Muscle of leg (tissue), 11 donors: ENCODE results near the gene DST. TPM values are rescaled to one million over a fixed set of nuclear protein-coding genes. Genes with fewer than 3 reads are reported as not detected.

Experiments used
- DNase-seq: peaks from one replicate; pipeline ENCODE4 v3.0.0; 2013
- H3K27ac ChIP-seq: one replicate; pipeline ENCODE4 v1.5.1; 2013; ENCODE audit warnings: mild to moderate bottlenecking, low read length, control low read depth
- H3K27me3 ChIP-seq: one replicate; pipeline ENCODE4 v1.6.1; 2013; ENCODE audit warnings: low read length; ENCODE audit not compliant: control insufficient read depth, insufficient read depth
- H3K36me3 ChIP-seq: one replicate; pipeline ENCODE4 v1.6.1; 2013; ENCODE audit warnings: low read length; ENCODE audit not compliant: control insufficient read depth, insufficient read depth
- H3K4me1 ChIP-seq: one replicate; pipeline ENCODE4 v1.6.1; 2013; ENCODE audit warnings: low read length; ENCODE audit not compliant: control insufficient read depth, insufficient read depth
- H3K4me3 ChIP-seq: one replicate; pipeline ENCODE4 v1.5.1; 2013; ENCODE audit warnings: low read length, control low read depth
- H3K9me3 ChIP-seq: replicated peaks from 2 replicates; pipeline ENCODE4 v1.6.1; 2013; ENCODE audit warnings: low read depth, low read length; ENCODE audit not compliant: control insufficient read depth
- WGBS: methylation state at CpG from one replicate; pipeline ENCODE4 v1.1.5; 2013; ENCODE audit warnings: missing lambda C conversion rate; ENCODE audit not compliant: insufficient coverage; 5-methylcytosine and 5-hydroxymethylcytosine counted together
- polyA plus RNA-seq, 8 donors: library from polyadenylated mRNA; unstranded; fragments of 120-200 nt; gene quantifications; one replicate each; pipeline versions ENCODE4 v1.2.1 to v1.2.3, GENCODE V29; 2013; ENCODE audit warnings: inconsistent platforms in 1 of 8, low replicate concordance in 1 of 8; ENCODE audit not compliant: insufficient read length in 8 of 8, insufficient read depth in 1 of 8
- total RNA-seq: library from RNA; stranded (reverse); fragments of 120-200 nt; gene quantifications from one replicate; pipeline ENCODE4 v1.2.4, GENCODE V29; 2013

DST gene
- total and polyA plus RNA-seq, 9 donors = 154 to 219 (median 179) TPM

DNA sequence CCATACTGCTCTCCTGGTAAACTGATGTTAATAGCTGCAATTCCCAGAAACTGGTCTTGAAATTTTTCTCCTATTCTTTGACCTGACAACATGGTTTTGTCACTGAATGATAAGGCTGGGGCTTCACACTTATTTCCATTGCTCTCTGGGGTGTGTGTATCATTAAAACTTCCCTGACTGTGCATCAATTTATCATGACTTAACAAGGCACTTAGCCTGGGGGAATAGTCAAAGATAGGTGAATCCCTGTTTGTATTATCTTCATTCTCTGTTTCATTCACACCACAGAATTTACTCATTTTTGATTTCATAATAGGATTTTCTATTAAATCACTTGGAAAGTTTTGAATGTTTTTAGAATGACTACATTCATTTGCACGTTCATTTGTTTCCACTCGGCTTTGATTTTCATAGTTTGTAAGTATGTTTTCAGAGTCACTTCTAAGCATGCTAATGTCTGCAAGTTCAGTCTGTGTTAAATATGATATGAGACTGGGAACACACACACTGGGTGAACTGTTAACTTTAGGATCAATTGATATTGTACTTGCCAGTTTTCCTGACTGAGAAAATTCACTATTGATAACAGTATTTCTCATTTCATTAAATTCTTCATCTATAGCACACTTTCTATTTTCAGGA is 35.5 kb downstream of the DST start:
- Histone ChIP-seq H3K9me3 (no peaks in the 10 kb centered on the region), H3K4me3 (no peak overlapping the region), H3K36me3 (peaks cover 8% of the 10 kb centered on the region), H3K4me1 (no peaks in the 10 kb centered on the region), H3K27me3 (no peaks in the 10 kb centered on the region), H3K27ac (no peak overlapping the region)
- 100% methylated on average over 2 of the region's 2 CpGs for WGBS
- DNase-seq = no peak

DNA sequence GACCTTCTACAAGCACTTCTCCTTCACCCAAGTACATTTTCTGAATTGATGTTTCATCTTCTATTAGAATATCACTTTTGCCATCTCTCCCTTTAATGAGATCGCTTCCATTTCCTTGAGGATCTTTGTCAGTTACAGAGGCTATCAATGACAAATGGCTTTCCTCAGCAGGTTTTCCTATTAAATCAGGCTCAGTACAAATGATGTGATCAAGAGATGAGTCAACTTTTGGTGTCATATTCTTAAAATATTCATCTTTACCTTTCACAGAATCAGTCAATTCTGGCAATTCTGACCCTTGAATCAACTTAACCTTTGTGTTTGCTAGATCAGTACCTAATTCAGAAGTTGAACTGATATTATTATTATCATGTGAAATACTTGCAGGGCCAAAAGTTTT is 37.3 kb downstream of the DST start:
- no peak overlapping the region for H3K4me3 ChIP-seq
- no peak overlapping the region for H3K27ac ChIP-seq
- DNase-seq = no peak
- no peaks in the 10 kb centered on the region for H3K27me3 ChIP-seq
- H3K4me1 ChIP-seq = no peaks in the 10 kb centered on the region
- H3K9me3 ChIP-seq = no peaks in the 10 kb centered on the region
- WGBS = 100% methylated on average over 1 of the region's 1 CpG
- peaks cover 10% of the 10 kb centered on the region for H3K36me3 ChIP-seq

DNA sequence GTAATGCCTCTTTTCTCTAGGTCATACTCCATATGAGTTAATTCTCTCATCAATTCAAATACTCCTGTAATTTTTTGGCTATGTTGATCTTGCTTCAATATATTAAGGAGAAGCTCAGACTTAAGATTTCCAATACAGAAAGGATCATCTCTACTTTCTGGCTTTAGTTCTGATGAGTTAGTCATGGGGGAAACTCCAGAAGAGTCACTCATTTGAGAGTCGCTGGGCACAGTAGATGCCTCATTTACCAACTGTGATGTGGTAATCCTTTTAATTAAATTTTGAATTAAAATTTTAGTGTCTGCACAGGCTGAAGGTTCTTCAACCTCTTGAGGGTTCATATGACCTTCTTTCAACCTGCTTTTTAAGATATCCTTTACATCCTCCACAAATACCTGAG is 38.5 kb downstream of the DST start:
- WGBS = no CpG with 5 or more reads among the region's 1 CpG
- DNase-seq = no peak
- Histone ChIP-seq H3K27ac (no peak overlapping the region), H3K4me3 (no peak overlapping the region), H3K36me3 (peaks cover 10% of the 10 kb centered on the region), H3K27me3 (no peaks in the 10 kb centered on the region), H3K9me3 (no peaks in the 10 kb centered on the region), H3K4me1 (no peaks in the 10 kb centered on the region)

DNA sequence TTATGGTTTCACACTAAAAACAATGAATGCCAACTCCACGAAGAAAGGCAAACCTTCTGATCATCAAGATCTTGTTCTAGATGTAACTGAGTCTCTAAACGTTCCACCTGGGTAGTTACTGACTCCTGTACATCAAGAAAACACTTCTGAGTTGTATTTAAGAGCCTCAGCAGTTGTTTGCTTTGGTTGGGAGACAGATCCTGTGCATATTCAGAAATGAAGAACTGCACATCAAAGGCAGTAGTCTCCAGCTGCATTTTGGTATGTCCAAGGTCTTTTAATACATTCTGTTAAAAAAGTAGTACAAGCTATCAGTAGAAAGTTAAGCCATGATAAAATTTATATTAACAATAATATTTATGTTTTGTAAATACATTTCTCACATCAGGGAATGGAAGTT is 41.3 kb downstream of the DST start:
- Histone ChIP-seq H3K9me3 (no peaks in the 10 kb centered on the region), H3K4me1 (no peaks in the 10 kb centered on the region), H3K27ac (no peak overlapping the region), H3K4me3 (no peak overlapping the region), H3K27me3 (no peaks in the 10 kb centered on the region), H3K36me3 (peaks cover 11% of the 10 kb centered on the region)
- no CpG with 5 or more reads among the region's 2 CpGs for WGBS
- DNase-seq = no peak

DNA sequence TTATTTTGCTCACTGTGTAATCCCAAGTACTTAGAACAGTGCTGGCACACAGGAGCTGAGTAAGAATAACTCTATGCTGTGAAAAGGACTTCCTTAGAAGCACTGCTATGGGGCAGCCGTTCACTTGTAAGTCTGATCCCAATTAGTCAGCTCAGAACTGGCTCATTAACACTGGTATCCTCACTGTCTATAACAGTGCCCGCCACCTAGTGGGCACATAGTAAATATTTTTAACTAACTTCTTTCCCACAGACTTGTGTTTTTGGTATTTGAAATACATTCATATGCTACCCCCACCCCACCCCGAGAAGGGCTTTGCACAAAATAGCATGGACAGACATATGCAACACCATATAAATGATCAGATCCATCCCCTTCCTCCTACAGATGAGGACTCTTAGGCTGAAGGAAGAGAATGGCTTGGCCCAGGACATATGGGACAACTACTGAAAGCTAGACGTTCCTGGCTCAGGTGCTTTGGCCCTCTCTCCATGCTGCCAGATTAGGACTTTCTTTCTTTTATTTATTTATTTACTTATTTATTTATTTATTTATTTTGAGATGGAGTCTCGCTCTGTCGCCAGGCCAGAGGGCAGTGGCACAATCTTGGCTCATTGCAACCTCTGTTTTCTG is 47.1 kb downstream of the DST start:
- peaks cover 24% of the 10 kb centered on the region for H3K36me3 ChIP-seq
- H3K9me3 ChIP-seq = no peaks in the 10 kb centered on the region
- H3K27ac ChIP-seq = no peak overlapping the region
- no peaks in the 10 kb centered on the region for H3K27me3 ChIP-seq
- DNase-seq = peak; percentile 44
- H3K4me3 ChIP-seq = no peak overlapping the region
- WGBS = no CpG with 5 or more reads among the region's 6 CpGs
- H3K4me1 ChIP-seq = no peaks in the 10 kb centered on the region

DNA sequence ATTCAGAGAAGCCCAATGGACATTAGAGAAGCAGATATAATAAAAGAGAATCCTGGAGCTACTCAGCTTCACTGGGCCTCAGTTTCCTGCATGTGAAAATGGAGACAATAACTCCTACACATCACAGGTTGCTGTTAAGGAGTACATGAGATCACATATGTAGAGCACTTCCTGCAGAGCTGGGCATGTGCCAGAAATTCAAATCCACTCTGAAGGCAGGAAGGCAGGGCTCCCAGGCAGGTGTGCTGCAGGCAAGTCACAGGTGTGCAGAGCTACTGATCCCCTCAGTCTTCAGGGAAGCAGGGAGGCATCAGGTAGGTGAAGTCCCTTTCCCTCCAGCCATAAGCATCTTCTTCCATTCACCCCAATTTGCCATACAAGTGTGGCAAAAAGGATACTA is 48.0 kb downstream of the DST start:
- Histone ChIP-seq H3K4me1 (no peaks in the 10 kb centered on the region), H3K27ac (no peak overlapping the region), H3K36me3 (peaks cover 27% of the 10 kb centered on the region), H3K27me3 (no peaks in the 10 kb centered on the region), H3K9me3 (no peaks in the 10 kb centered on the region), H3K4me3 (no peak overlapping the region)
- DNase-seq = no peak

DNA sequence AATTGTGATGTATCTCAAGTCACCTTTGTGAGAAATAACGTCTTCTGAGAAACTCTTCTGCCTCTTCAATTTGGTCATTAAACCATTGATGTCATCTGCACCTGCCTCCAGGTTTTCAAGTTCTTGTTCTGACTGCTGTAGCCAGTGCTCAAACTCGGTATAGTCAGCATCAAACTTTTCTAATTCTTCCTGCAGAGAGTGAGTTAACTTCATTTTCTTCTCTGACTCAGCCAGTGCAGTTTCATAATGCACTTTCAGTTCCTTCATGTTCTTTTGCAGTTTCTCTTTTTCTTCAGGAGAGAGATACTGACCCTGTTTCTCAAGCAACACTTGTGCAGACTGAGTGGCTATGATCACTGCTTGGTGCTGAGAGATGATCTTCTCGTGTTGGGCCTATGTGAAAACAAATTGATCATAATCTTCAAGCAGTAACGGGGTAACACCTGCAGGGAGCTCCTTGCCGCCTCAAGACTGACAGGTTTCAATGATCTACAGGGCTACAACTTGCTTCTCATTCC is 48.8 kb downstream of the DST start:
- no peak overlapping the region for H3K4me3 ChIP-seq
- peak; percentile 29 for DNase-seq
- no peaks in the 10 kb centered on the region for H3K9me3 ChIP-seq
- 78% methylated on average over 5 of the region's 5 CpGs for WGBS
- H3K4me1 ChIP-seq = no peaks in the 10 kb centered on the region
- H3K27me3 ChIP-seq = no peaks in the 10 kb centered on the region
- H3K27ac ChIP-seq = no peak overlapping the region
- H3K36me3 ChIP-seq = peaks cover 29% of the 10 kb centered on the region

DNA sequence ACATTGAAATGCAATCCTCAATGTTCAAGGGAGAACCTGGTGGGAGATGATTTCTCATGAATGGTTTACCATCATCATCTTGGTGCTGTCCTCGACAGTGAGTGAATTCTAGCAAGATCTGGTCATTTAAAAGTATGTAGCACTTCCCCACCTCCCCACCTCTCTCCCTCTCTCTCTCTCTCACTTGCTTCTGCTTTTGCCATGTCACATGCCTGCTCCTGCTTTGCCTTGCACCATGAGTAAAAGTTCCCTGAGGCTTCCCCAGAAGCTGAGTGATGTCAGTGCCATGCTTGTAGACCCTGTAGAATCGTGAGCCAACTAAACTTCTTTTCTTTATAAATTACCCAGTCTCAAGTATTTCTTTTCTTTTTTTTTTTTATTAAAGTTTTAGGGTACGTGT is 60.5 kb downstream of the DST start:
- Histone ChIP-seq H3K36me3 (peaks cover 3% of the 10 kb centered on the region), H3K27me3 (no peaks in the 10 kb centered on the region), H3K27ac (no peak overlapping the region), H3K4me3 (no peak overlapping the region), H3K4me1 (no peaks in the 10 kb centered on the region), H3K9me3 (no peaks in the 10 kb centered on the region)
- no peak for DNase-seq
- no CpG with 5 or more reads among the region's 3 CpGs for WGBS

DNA sequence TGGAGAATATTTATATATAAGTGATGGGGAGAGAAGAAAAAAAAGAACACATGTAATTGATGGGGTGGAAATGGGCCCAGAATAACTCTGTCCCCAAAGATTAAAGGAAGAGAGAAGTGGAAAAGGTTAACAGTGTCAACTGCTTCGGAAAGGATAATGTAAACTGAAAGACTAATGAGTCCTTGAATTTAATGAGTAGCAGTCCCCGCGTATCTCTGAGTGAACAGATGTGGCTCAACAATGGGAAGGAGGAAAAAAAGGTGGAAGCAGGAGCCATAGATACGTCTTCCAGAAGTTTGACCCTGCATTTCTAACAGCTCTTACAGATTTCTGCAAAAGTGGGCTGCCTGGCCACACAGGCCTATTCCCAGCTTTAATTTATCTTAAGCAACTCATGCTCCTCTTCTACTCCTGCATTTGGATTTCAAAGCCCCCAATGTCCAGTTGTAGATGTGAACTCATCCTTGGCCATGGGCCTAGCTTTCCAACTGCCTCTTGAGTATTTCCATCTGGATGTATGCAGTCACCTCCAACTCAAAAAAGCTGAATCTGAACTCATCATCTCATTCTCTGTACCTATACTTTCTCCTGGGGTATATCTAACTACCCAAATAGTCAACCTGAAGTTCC is 61.3 kb downstream of the DST start:
- H3K4me1 ChIP-seq = no peaks in the 10 kb centered on the region
- H3K9me3 ChIP-seq = no peaks in the 10 kb centered on the region
- H3K36me3 ChIP-seq = peaks cover 6% of the 10 kb centered on the region
- peak overlapping the region; percentile 13 for H3K27ac ChIP-seq
- H3K4me3 ChIP-seq = no peak overlapping the region
- peak; percentile 77 for DNase-seq
- H3K27me3 ChIP-seq = no peaks in the 10 kb centered on the region
- 48% methylated on average over 3 of the region's 4 CpGs for WGBS

DNA sequence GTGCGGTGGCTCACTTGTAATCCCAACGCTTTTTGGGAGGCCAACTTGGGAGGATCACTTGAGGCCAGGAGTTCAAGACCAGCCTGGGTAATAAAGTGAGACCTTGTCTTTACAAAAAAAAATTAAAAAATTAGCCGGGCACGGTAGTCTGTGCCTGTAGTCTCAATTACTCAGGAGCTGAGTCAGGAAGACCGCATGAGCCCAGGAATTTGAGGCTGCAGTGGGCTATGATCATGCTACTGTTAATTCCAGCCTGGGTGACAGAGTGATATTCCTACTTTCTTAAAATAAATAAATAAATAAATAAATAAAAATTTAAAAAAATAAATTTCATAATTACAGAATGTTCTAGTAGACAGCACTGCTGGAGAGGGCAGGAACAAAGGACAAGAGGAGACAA is 62.4 kb downstream of the DST start:
- no peaks in the 10 kb centered on the region for H3K9me3 ChIP-seq
- no peak for DNase-seq
- no peaks in the 10 kb centered on the region for H3K4me1 ChIP-seq
- no peak overlapping the region for H3K27ac ChIP-seq
- WGBS = 87% methylated on average over 4 of the region's 5 CpGs
- H3K4me3 ChIP-seq = no peak overlapping the region
- no peaks in the 10 kb centered on the region for H3K27me3 ChIP-seq
- peaks cover 14% of the 10 kb centered on the region for H3K36me3 ChIP-seq
